H1 (cell line): ENCODE data around the gene PLXNA4. TPM values are rescaled to one million over a fixed set of nuclear protein-coding genes. Genes with fewer than 3 reads are reported as not detected.

Experiments
- CTCF ChIA-PET: fragments of 300-600 bp; sonication (Branson Sonifier 250); formaldehyde crosslinking; loops from one replicate; lab custom pipeline; 2021; ENCODE audit not compliant: partially characterized antibody; lab: Charles Lee
- POLR2A ChIA-PET: fragments of 300-600 bp; sonication (Branson Sonifier 250); formaldehyde crosslinking; loops from one replicate; lab custom pipeline; 2021; ENCODE audit warnings: inconsistent platforms; ENCODE audit not compliant: partially characterized antibody; lab: Charles Lee
- DNase-seq, 2 experiments: peaks; one replicate each; pipeline versions ENCODE4 v3.0.0 to v3.0.0-alpha.2; 2010 to 2022; ENCODE audit warnings: low spot score in 2 of 2, low read depth in 1 of 2, mixed read lengths in 1 of 2
- FAIRE-seq: peaks from 2 replicates; lab custom pipeline; 2011; peaks lifted over from hg19 to GRCh38; lab: Jason Lieb, UNC
- H2AFZ ChIP-seq: 2 replicates; pipeline ENCODE4 v1.8.1; 2012; ENCODE audit warnings: low read length, inconsistent platforms
- H2AK5ac ChIP-seq: 2 replicates; pipeline ENCODE4 v1.6.1; 2013; ENCODE audit warnings: low read depth, low read length
- H2BK120ac ChIP-seq: replicated peaks from 2 replicates; pipeline ENCODE3; 2013; ENCODE audit warnings: low read depth, low read length, inconsistent platforms
- H2BK12ac ChIP-seq: 2 replicates; pipeline ENCODE4 v1.6.1; 2013; ENCODE audit warnings: low read depth, low read length
- H2BK15ac ChIP-seq: 2 replicates; pipeline ENCODE4 v1.6.1; 2013; ENCODE audit warnings: low read length
- H2BK20ac ChIP-seq: 2 replicates; pipeline ENCODE4 v1.6.1; 2013; ENCODE audit warnings: low read length
- H2BK5ac ChIP-seq: 2 replicates; pipeline ENCODE4 v1.6.1; 2013; ENCODE audit warnings: low read depth, low read length
- H3K14ac ChIP-seq: 2 replicates; pipeline ENCODE4 v1.6.1; 2013; ENCODE audit warnings: inconsistent platforms; ENCODE audit not compliant: insufficient read length
- H3K18ac ChIP-seq: 2 replicates; pipeline ENCODE4 v1.6.1; 2013; ENCODE audit warnings: low read length; ENCODE audit errors: extremely low read depth
- H3K23ac ChIP-seq: 2 replicates; pipeline ENCODE4 v1.6.1; 2013; ENCODE audit warnings: inconsistent platforms; ENCODE audit not compliant: insufficient read length
- H3K23me2 ChIP-seq: 2 replicates; pipeline ENCODE4 v1.6.1; 2013; ENCODE audit warnings: low read depth, low read length
- H3K27ac ChIP-seq: 2 replicates; pipeline ENCODE4 v1.6.1; 2011; ENCODE audit warnings: low read depth, low read length, inconsistent platforms
- H3K27me3 ChIP-seq, 4 experiments: replicated peaks in 1 of 4; 1 replicate in 1 of 4; 2 replicates in 3 of 4; pipeline versions ENCODE4 v1.6.1 to v1.8.1; 2011 to 2013; ENCODE audit warnings: low read length in 3 of 4, mild to moderate bottlenecking in 3 of 4, inconsistent platforms in 2 of 4, mixed read lengths in 2 of 4, moderate library complexity in 1 of 4; ENCODE audit not compliant: control insufficient read depth in 3 of 4, insufficient read depth in 3 of 4; ENCODE audit errors: extremely low read depth in 1 of 4
- H3K36me3 ChIP-seq, 4 experiments: 2 replicates each; pipeline versions ENCODE4 v1.6.1 to v1.8.1; 2011 to 2013; ENCODE audit warnings: mild to moderate bottlenecking in 4 of 4, low read length in 3 of 4, moderate library complexity in 2 of 4, control low read depth in 1 of 4, inconsistent platforms in 1 of 4; ENCODE audit not compliant: insufficient read depth in 4 of 4, control insufficient read depth in 2 of 4
- H3K4ac ChIP-seq: replicated peaks from 2 replicates; pipeline ENCODE3; 2013; ENCODE audit warnings: low read length, low read depth, mixed read lengths, inconsistent platforms; ENCODE audit not compliant: insufficient read length
- H3K4me1 ChIP-seq, 4 experiments: replicated peaks in 1 of 4; 1 replicate in 1 of 4; 2 replicates in 3 of 4; pipeline versions ENCODE4 v1.6.1 to v1.8.1; 2011 to 2013; ENCODE audit warnings: low read length in 3 of 4, inconsistent platforms in 2 of 4, mixed read lengths in 1 of 4; ENCODE audit not compliant: insufficient read depth in 4 of 4, control insufficient read depth in 3 of 4
- H3K4me2 ChIP-seq, 2 experiments: 2 replicates each; pipeline versions ENCODE4 v1.6.1 to v1.8.1; 2011 to 2013; ENCODE audit warnings: low read depth in 2 of 2, low read length in 2 of 2, control low read depth in 1 of 2, inconsistent platforms in 1 of 2, mild to moderate bottlenecking in 1 of 2; ENCODE audit not compliant: insufficient read depth in 1 of 2
- H3K4me3 ChIP-seq, 4 experiments: fragments of 200-600, 300-600 bp in 1 of 4; sonication (generic), shearing (Covaris generic), sonication (Bioruptor Twin) in 1 of 4; 2 replicates each; pipeline versions ENCODE4 v1.5.1 to v1.8.1; 2011 to 2016; ENCODE audit warnings: low read length in 4 of 4, low read depth in 3 of 4, control low read depth in 2 of 4, inconsistent platforms in 2 of 4, mild to moderate bottlenecking in 2 of 4, mixed read lengths in 1 of 4, moderate library complexity in 1 of 4; ENCODE audit not compliant: insufficient read depth in 2 of 4; ENCODE audit errors: extremely low read depth in 1 of 4
- H3K56ac ChIP-seq: replicated peaks from 2 replicates; pipeline ENCODE3; 2013; ENCODE audit warnings: low read depth, mild to moderate bottlenecking, mixed read lengths, low read length, inconsistent platforms; ENCODE audit not compliant: insufficient read length
- H3K79me1 ChIP-seq: 2 replicates; pipeline ENCODE4 v1.6.1; 2013; ENCODE audit warnings: low read depth, low read length, control low read depth
- H3K79me2 ChIP-seq, 2 experiments: 2 replicates each; pipeline versions ENCODE4 v1.6.1 to v1.8.1; 2012 to 2013; ENCODE audit warnings: low read length in 2 of 2, mild to moderate bottlenecking in 2 of 2, inconsistent platforms in 1 of 2; ENCODE audit not compliant: insufficient read depth in 2 of 2, control insufficient read depth in 1 of 2
- H3K9ac ChIP-seq, 4 experiments: replicated peaks in 1 of 4; 1 replicate in 1 of 4; 2 replicates in 3 of 4; pipeline versions ENCODE4 v1.6.1 to v1.8.1; 2011 to 2013; ENCODE audit warnings: low read depth in 3 of 4, low read length in 3 of 4, control low read depth in 2 of 4, mild to moderate bottlenecking in 2 of 4, moderate library complexity in 2 of 4, inconsistent platforms in 1 of 4; ENCODE audit errors: extremely low read depth in 1 of 4
- H3K9me3 ChIP-seq, 2 experiments: 2 replicates each; pipeline versions ENCODE4 v1.6.1 to v1.8.1; 2012 to 2013; ENCODE audit warnings: mild to moderate bottlenecking in 2 of 2, moderate library complexity in 2 of 2, control low read depth in 1 of 2, inconsistent platforms in 1 of 2, low read depth in 1 of 2, low read length in 1 of 2, mixed read lengths in 1 of 2; ENCODE audit not compliant: insufficient read depth in 2 of 2
- H4K20me1 ChIP-seq, 2 experiments: replicated peaks in 1 of 2; 2 replicates each; pipeline versions ENCODE3 to v1.8.1; 2011 to 2013; ENCODE audit warnings: inconsistent platforms in 2 of 2, low read length in 2 of 2, mild to moderate bottlenecking in 1 of 2; ENCODE audit not compliant: insufficient read depth in 2 of 2, control insufficient read depth in 1 of 2
- H4K5ac ChIP-seq: 2 replicates; pipeline ENCODE4 v1.6.1; 2013; ENCODE audit warnings: low read length, low read depth, mixed read lengths, inconsistent platforms; ENCODE audit not compliant: insufficient read length
- H4K8ac ChIP-seq: 2 replicates; pipeline ENCODE4 v1.8.0; 2013; ENCODE audit warnings: mild to moderate bottlenecking, moderate library complexity, low read length, inconsistent platforms; ENCODE audit not compliant: insufficient read depth; ENCODE audit errors: extremely low read depth
- H4K91ac ChIP-seq: replicated peaks from 2 replicates; pipeline ENCODE3; 2013; ENCODE audit warnings: low read length, mixed read lengths, inconsistent platforms; ENCODE audit not compliant: insufficient read length
- CREB1 ChIP-seq: IDR thresholded peaks from 2 replicates; pipeline ENCODE4 v1.6.1; 2012; ENCODE audit warnings: inconsistent platforms
- EZH2 ChIP-seq: fragments of 200-600 bp; sonication (generic); IDR thresholded peaks from 2 replicates; pipeline ENCODE4 v1.7.1; 2012; ENCODE audit warnings: low read depth, mild to moderate bottlenecking, moderate library complexity, low read length, inconsistent platforms; ENCODE audit not compliant: severe bottlenecking
- KDM4A ChIP-seq: IDR thresholded peaks from one replicate; pipeline ENCODE4 v1.7.1; 2012; ENCODE audit warnings: low read depth, mild to moderate bottlenecking, moderate library complexity, low read length, inconsistent platforms; ENCODE audit not compliant: severe bottlenecking
- MAFK ChIP-seq: IDR thresholded peaks from 2 replicates; pipeline ENCODE4 v1.6.1; 2012; ENCODE audit warnings: low read depth, mild to moderate bottlenecking, improper control_type of control experiment, low read length
- RBBP5 ChIP-seq: IDR thresholded peaks from 2 replicates; pipeline ENCODE4 v1.7.1; 2012; ENCODE audit warnings: low read depth, mild to moderate bottlenecking, inconsistent platforms, low read length, moderate library complexity, borderline replicate concordance
- RNF2 ChIP-seq: fragments of 200-900, 300-1000 bp; sonication (generic); IDR thresholded peaks from 2 replicates; pipeline ENCODE4 v1.7.1; 2016; ENCODE audit warnings: borderline replicate concordance, low read depth, mild to moderate bottlenecking, antibody characterized with exemption, low read length; ENCODE audit not compliant: poor library complexity, severe bottlenecking; ENCODE audit errors: missing control alignments
- RXRA ChIP-seq: IDR thresholded peaks from 2 replicates; pipeline ENCODE4 v1.6.1; 2011; ENCODE audit warnings: low read depth, mild to moderate bottlenecking, low read length, moderate library complexity; ENCODE audit not compliant: insufficient read depth
- WGBS, 2 experiments: shearing (Covaris generic) in 1 of 2; methylation state at CpG; one replicate each; pipeline versions ENCODE4 v1.1.6 to v1.1.7; 2013 to 2015; ENCODE audit warnings: low lambda C conversion rate in 2 of 2, mixed read lengths in 2 of 2, inconsistent platforms in 1 of 2, low coverage in 1 of 2, missing lambda C conversion rate in 1 of 2; ENCODE audit not compliant: insufficient replicate concordance in 2 of 2, insufficient coverage in 1 of 2, insufficient read length in 1 of 2; ENCODE audit errors: extremely low coverage in 1 of 2, missing lambda C conversion rate in 1 of 2; 5-methylcytosine and 5-hydroxymethylcytosine counted together
- polyA plus RNA-seq, 7 experiments: library from polyadenylated mRNA; depleted of rRNA in 3 of 7; stranded (reverse) in 5 of 7; unstranded in 2 of 7; fragments of >200 nt in 5 of 7; fragments of 200-250 nt in 2 of 7; gene quantifications; 1 replicate in 5 of 7; 2 replicates in 1 of 7; 4 replicates in 1 of 7; pipeline versions ENCODE4 v1.2.1 to v1.2.3, GENCODE V29; 2011 to 2013; ENCODE audit warnings: missing spikeins in 2 of 7, mixed read lengths in 2 of 7
- total RNA-seq: library from RNA; stranded (reverse); fragmentation: NEBNext Ultra II Directional; extraction: Animal tissue kit (Norgen Biotek cat#: 25700); gene quantifications from 2 replicates; pipeline ENCODE4 v1.2.1, GENCODE V29; 2021
- TF ChIP-seq, protein P1 (sequence below): IDR thresholded peaks from 2 replicates; pipeline ENCODE4 v1.6.1; 2012; ENCODE audit warnings: inconsistent platforms

The PLXNA4 gene
- total and polyA plus RNA-seq, 2 of the 8 experiments (the other 6 are each of a cell fraction or from before 2014, with no cell fraction given) = 0.76 to 0.79 TPM

DNA sequence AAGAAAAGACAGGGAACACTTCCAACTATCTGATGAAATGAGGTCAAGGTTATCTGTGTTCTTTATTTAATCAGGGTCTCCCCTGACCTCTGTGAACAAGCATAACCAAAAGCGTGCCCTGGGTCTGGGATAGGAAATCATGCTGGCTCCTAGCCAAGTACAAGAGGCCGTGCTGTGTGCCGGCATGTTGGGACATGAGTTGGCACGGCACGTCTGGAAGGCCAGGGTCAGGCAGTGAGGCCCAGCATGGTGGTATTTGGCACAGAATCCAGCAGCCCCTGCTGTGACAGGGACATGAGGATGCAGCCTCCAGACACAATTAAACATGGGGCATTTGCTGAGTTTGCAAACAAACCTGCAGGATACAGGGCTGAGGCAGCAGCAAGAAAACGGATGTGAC, 320.4 kb downstream of the PLXNA4 start:
- H2BK15ac ChIP-seq = no peak overlapping the region
- CTCF ChIA-PET = interaction anchor here (1.1 to 2.2 kb wide), 2 partner anchors 8 to 310 kb away, joined by 3 to 6 read pairs; no protein-coding TSS in a partner anchor
- POLR2A ChIA-PET = no interaction called here
- no peak for TF ChIP-seq EZH2
- TF ChIP-seq RBBP5 = no peak
- TF ChIP-seq, protein P1, sequence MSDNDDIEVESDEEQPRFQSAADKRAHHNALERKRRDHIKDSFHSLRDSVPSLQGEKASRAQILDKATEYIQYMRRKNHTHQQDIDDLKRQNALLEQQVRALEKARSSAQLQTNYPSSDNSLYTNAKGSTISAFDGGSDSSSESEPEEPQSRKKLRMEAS = no peak
- no peak for TF ChIP-seq KDM4A
- no peak for TF ChIP-seq MAFK
- TF ChIP-seq CREB1 = no peak
- no peak for TF ChIP-seq RXRA
- no peak for TF ChIP-seq RNF2
- TF ChIP-seq, all 59 proteins: peak for 0
- Histone ChIP-seq H3K4me1 (peaks cover 0 to 5% (median 4%) of the 10 kb centered on the region in 4 experiments; a peak in 4 of 7 replicates), H3K9ac (no peak overlapping the region), H3K79me2 (no peaks in the 10 kb centered on the region), H4K20me1 (no peaks in the 10 kb centered on the region), H2BK20ac (no peak overlapping the region), H3K18ac (no peak overlapping the region), H3K23me2 (0 out of 2 replicates have a peak, but pooled peaks cover 2% of the 10 kb centered on the region), H3K14ac (no peak overlapping the region), H2BK5ac (no peak overlapping the region), H4K91ac (no peak overlapping the region), H3K56ac (no peak overlapping the region), H3K36me3 (no peaks in the 10 kb centered on the region), H2BK12ac (no peak overlapping the region), H3K9me3 (no peaks in the 10 kb centered on the region), H3K23ac (no peak overlapping the region), H2AFZ (no peak overlapping the region), H3K4me3 (no peak overlapping the region), H2AK5ac (no peak overlapping the region), H2BK120ac (no peak overlapping the region), H3K4me2 (no peak overlapping the region), H3K4ac (no peak overlapping the region), H4K5ac (no peak overlapping the region), H3K79me1 (no peaks in the 10 kb centered on the region; the same call in 1 of the 2 replicates), H3K27me3 (no peaks in the 10 kb centered on the region), H3K27ac (no peak overlapping the region), H4K8ac (no peak overlapping the region)
- DNase-seq (no peak), FAIRE-seq (no peak)
- WGBS, 2 experiments = 94% methylated on average over 6 of the region's 6 CpGs; no CpG with 5 or more reads in 1 of the 2 experiments
